ENCODE measurements around the gene DPYSL4.

DPYSL4 gene

GRCh38 chr10:132196178-132197113 is 9.7 kb downstream of the DPYSL4 start:
- Mint-ChIP-seq H3K4me3 (no peak overlapping the region), H3K27me3 (no peaks in the 10 kb centered on the region), H3K9me3 (no peaks in the 10 kb centered on the region), H3K4me1 (no peaks in the 10 kb centered on the region), H3K36me3 (no peaks in the 10 kb centered on the region), H3K27ac (no peak overlapping the region)
- ATAC-seq (ENCODE audit: low read depth) (no peak), DNase-seq (ENCODE audit: low spot score in 2 of 2) (no peak)

GRCh38 chr10:132197271-132198067 is 10.7 kb downstream of the DPYSL4 start:
- DNase-seq (ENCODE audit: low spot score in 2 of 2) (no peak), ATAC-seq (ENCODE audit: low read depth) (no peak)
- Mint-ChIP-seq H3K27ac (no peak overlapping the region), H3K4me1 (no peaks in the 10 kb centered on the region), H3K27me3 (no peaks in the 10 kb centered on the region), H3K4me3 (no peak overlapping the region), H3K36me3 (no peaks in the 10 kb centered on the region), H3K9me3 (no peaks in the 10 kb centered on the region)

DNA sequence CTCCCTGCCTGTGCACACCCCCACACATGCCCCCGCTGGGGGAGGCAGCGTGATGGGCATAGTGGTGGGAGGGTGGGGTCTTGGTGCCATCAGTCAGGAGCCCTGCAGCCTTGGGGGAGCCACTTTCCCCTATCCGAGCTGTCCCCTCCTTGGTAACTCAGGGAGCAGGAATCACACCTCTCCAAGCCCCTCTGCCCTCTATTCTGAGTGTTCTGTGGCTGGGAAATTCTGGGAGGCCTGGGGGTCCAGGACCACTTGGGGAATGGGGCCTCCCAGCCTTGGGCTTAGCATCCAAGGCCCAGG is 11.3 kb downstream of the DPYSL4 start:
- Mint-ChIP-seq H3K4me3 (no peak overlapping the region), H3K9me3 (no peaks in the 10 kb centered on the region), H3K27ac (no peak overlapping the region), H3K36me3 (no peaks in the 10 kb centered on the region), H3K27me3 (no peaks in the 10 kb centered on the region), H3K4me1 (no peaks in the 10 kb centered on the region)
- DNase-seq (ENCODE audit: low spot score in 2 of 2) (no peak), ATAC-seq (ENCODE audit: low read depth) (no peak)

DNA sequence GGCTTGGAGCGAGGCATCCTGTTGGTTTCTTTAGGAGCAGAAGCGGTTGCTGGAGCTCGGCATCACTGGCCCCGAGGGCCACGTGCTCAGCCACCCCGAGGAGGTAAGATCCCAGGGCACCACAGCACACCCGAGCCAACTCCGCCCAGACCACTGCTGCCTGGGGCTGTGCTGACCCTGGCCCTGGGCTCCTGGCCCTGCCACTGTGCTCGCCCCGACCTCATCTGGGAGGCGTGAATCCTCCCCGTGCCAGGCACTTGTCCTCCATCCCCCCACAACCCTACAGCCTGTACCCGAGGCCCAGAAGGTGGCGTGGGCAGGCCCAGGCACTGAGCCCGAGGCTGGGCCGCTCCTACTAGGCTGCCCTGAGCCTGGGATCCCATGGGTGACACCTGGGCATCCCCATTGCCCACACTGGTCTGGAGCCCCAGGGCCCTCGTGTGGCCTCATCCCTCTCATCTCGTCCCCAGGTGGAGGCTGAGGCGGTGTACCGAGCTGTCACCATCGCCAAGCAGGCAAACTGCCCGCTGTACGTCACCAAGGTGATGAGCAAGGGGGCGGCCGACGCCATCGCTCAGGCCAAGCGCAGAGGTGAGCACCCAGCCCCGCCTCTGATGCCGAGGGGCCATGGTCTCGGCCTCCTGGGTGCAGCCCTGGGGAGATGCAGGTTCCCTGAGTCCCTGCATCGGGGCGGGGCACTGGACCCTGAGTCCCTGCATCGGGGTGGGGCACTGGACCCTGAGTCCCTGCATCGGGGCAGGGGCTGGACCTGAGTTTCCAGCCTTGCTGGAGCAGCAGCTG is 11.8 kb downstream of the DPYSL4 start:
- no peak for ATAC-seq (ENCODE audit: low read depth)

DNA sequence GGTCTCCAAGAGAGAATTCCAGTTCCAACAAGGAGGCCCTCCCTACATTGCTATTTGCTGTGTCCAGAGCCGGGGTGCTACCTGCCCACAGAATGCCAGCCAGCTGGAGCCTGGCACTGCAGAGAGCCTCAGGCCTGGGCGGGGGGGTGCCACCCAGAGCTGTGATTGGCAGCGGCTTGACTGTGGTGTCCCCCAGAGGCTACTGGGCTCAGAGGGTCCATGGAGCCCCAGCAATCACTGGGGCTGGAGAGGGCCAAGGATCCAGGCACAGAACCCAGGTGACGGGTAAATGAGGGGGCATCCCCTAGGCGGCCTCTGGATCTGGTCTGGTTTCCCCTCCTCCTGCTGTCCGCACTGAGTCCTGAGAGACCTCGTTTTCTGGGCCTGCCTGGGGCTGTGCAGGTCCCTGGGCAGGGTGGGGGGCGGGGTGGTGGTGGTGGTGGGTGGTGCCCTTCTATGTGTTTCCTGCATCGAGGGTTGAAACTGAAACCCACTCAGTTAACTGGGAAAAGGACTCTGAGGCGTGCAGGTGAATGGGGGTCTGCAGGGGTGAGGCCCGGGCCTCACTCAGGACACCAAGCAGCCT is 12.6 kb downstream of the DPYSL4 start:
- ATAC-seq (ENCODE audit: low read depth), result no peak

More for the DNA sequence above, 11.8 kb downstream of the DPYSL4 start:
- no peaks in the 10 kb centered on the region for H3K9me3 Mint-ChIP-seq
- no peak for DNase-seq (ENCODE audit: low spot score in 2 of 2)
- no peak overlapping the region for H3K4me3 Mint-ChIP-seq
- H3K27ac Mint-ChIP-seq, result no peak overlapping the region
- H3K4me1 Mint-ChIP-seq, result no peaks in the 10 kb centered on the region
- H3K27me3 Mint-ChIP-seq, result no peaks in the 10 kb centered on the region
- no peaks in the 10 kb centered on the region for H3K36me3 Mint-ChIP-seq

GRCh38 chr10:132199854-132200311 is 13.1 kb downstream of the DPYSL4 start:
- Mint-ChIP-seq H3K4me3 (no peak overlapping the region), H3K36me3 (no peaks in the 10 kb centered on the region), H3K27ac (no peak overlapping the region), H3K4me1 (no peaks in the 10 kb centered on the region), H3K9me3 (no peaks in the 10 kb centered on the region), H3K27me3 (no peaks in the 10 kb centered on the region)
- DNase-seq (ENCODE audit: low spot score in 2 of 2) (no peak), ATAC-seq (ENCODE audit: low read depth) (no peak)

More for the DNA sequence above, 12.6 kb downstream of the DPYSL4 start:
- no peaks in the 10 kb centered on the region for H3K9me3 Mint-ChIP-seq
- no peaks in the 10 kb centered on the region for H3K27me3 Mint-ChIP-seq
- no peak overlapping the region for H3K4me3 Mint-ChIP-seq
- H3K4me1 Mint-ChIP-seq, result no peaks in the 10 kb centered on the region
- no peaks in the 10 kb centered on the region for H3K36me3 Mint-ChIP-seq
- no peak overlapping the region for H3K27ac Mint-ChIP-seq
- DNase-seq (ENCODE audit: low spot score in 2 of 2), result no peak

DNA sequence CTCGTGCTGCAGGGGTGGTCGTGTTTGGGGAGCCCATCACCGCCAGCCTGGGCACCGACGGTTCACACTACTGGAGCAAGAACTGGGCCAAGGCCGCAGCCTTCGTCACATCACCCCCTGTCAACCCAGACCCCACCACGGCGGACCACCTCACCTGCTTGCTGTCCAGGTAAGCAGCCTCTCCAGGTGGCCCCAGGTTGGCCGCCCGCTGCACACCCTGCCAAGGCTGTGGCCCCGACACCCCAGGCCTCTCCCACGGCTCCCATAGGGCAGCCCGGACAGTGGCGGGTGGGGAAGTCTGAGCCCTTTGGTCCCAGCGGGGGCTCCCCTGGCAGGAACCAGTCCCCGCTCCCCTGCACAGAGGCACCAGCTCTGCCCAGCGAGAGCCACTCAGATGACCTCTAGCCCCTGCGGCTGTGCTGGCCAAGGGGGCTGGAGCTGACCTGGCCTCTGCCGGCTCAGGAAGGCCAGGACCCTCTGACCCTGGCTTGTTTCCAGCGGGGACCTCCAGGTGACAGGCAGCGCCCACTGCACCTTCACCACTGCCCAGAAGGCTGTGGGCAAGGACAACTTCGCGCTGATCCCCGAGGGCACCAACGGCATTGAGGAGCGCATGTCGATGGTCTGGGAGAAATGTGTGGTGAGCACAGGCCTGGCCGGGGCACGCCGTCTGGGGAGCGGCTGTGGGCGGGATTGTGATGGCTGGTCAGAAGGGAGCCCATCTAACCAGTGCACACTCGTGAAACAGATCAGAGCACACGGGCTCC is 13.8 kb downstream of the DPYSL4 start:
- Mint-ChIP-seq H3K4me3 (no peak overlapping the region), H3K36me3 (no peaks in the 10 kb centered on the region), H3K27me3 (no peaks in the 10 kb centered on the region), H3K9me3 (no peaks in the 10 kb centered on the region), H3K27ac (no peak overlapping the region), H3K4me1 (no peaks in the 10 kb centered on the region)
- ATAC-seq (ENCODE audit: low read depth), result no peak
- DNase-seq (ENCODE audit: low spot score in 2 of 2), result no peak

- Mint-ChIP-seq H3K4me3 (no peak overlapping the region), H3K4me1 (no peaks in the 10 kb centered on the region), H3K9me3 (no peaks in the 10 kb centered on the region), H3K27me3 (no peaks in the 10 kb centered on the region), H3K36me3 (no peaks in the 10 kb centered on the region), H3K27ac (no peak overlapping the region)
- DNase-seq (ENCODE audit: low spot score in 2 of 2) (no peak), ATAC-seq (ENCODE audit: low read depth) (no peak)
Observed at GRCh38 chr10:132201111-132201969, 14.6 kb downstream of the DPYSL4 start.

GRCh38 chr10:132202070-132202970 is 15.6 kb downstream of the DPYSL4 start:
- DNase-seq (ENCODE audit: low spot score in 2 of 2) (no peak), ATAC-seq (ENCODE audit: low read depth) (no peak)
- Mint-ChIP-seq H3K27me3 (no peaks in the 10 kb centered on the region), H3K9me3 (no peaks in the 10 kb centered on the region), H3K4me1 (no peaks in the 10 kb centered on the region), H3K4me3 (no peak overlapping the region), H3K27ac (no peak overlapping the region), H3K36me3 (no peaks in the 10 kb centered on the region)

DNA sequence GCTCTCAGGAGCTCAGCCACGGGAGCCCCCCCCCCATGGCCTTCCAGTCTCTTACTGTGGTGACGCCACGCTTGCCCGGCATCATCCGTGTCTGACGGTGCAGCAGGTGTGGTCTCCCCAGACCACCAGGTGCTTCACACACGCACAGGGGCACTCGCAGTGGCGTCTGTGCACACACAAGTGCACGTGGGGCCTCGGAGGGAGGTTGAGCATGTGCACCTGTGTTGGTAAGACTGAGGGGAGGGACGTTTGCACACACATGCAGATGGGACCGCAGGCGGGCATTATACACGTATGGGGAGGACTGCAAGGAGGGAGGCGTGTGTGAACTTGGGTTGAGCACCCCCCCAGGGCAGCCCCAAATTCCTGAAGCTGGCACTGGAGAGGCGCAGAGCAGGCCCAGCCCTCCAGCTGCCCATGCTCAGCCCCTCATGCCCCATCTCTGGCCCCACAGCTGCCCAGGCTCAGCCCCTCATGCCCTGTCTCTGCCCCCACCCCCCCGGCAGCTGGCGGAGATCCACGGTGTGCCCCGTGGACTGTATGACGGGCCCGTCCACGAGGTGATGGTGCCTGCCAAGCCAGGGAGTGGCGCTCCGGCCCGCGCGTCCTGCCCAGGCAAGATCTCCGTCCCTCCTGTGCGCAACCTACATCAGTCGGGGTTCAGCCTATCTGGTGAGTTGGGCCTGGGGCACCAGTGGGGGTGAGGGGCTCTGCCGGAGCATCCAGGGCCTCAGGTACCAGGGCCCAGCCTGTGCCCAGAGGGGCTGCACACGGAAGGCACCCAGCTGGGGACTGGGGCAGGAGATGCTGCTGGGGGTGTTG is 16.7 kb downstream of the DPYSL4 start:
- Mint-ChIP-seq H3K36me3 (no peaks in the 10 kb centered on the region), H3K9me3 (no peaks in the 10 kb centered on the region), H3K27ac (no peak overlapping the region), H3K27me3 (no peaks in the 10 kb centered on the region), H3K4me1 (peaks cover 2% of the 10 kb centered on the region), H3K4me3 (no peak overlapping the region)
- no peak for ATAC-seq (ENCODE audit: low read depth)
- no peak for DNase-seq (ENCODE audit: low spot score in 2 of 2)

- H3K9me3 Mint-ChIP-seq, result no peaks in the 10 kb centered on the region
- H3K36me3 Mint-ChIP-seq, result no peaks in the 10 kb centered on the region
- H3K27ac Mint-ChIP-seq, result no peak overlapping the region
- H3K4me3 Mint-ChIP-seq, result no peak overlapping the region
- peaks cover 3% of the 10 kb centered on the region for H3K4me1 Mint-ChIP-seq
- no peak for DNase-seq (ENCODE audit: low spot score in 2 of 2)
- no peak for ATAC-seq (ENCODE audit: low read depth)
- H3K27me3 Mint-ChIP-seq, result no peaks in the 10 kb centered on the region
Observed at GRCh38 chr10:132204078-132204780, 17.5 kb downstream of the DPYSL4 start.

All from memory B cell (primary cell).